Measurements from ENCODE around the gene EPHB2. TPM values are rescaled to one million over a fixed set of nuclear protein-coding genes. Genes with fewer than 3 reads are reported as not detected.

Gene EPHB2
- total RNA-seq, 4 donors from 2014 or later, result 0.08 to 3.4 (median 1.9) TPM

- Histone ChIP-seq H3K27me3 (peaks cover 0 to 87% (median 0%) of the 10 kb centered on the region in 4 donors), H3K36me3 (no peaks in the 10 kb centered on the region), H3K9me3 (no peaks in the 10 kb centered on the region), H3K27ac (no peak overlapping the region), H3K4me1 (peaks cover 12 to 21% (median 17%) of the 10 kb centered on the region in 3 donors), H3K4me3 (no peak overlapping the region)
- 84% methylated on average over 2 of the region's 3 CpGs; no CpG with 5 or more reads in 1 of the 2 donors for WGBS, 2 donors
- intact Hi-C loops (cut with DNase I), result no loop called here
- no peak for DNase-seq
- TF ChIP-seq POLR2A (IDR thresholded peaks at IDR 0.05), result no peak
- TF ChIP-seq CTCF (IDR thresholded peaks at IDR 0.05), result no peak
Measured at GRCh38 chr1:22798083-22798482, 87.4 kb downstream of the EPHB2 start.

- H3K27ac ChIP-seq, result no peak overlapping the region
- H3K27me3 ChIP-seq, result peaks cover 0 to 78% (median 0%) of the 10 kb centered on the region in 4 donors
- no peak for DNase-seq
- H3K9me3 ChIP-seq, result no peaks in the 10 kb centered on the region
- H3K36me3 ChIP-seq, result no peaks in the 10 kb centered on the region
- intact Hi-C loops (cut with DNase I), result no loop called here
- TF ChIP-seq POLR2A (IDR thresholded peaks at IDR 0.05) (no peak), CTCF (IDR thresholded peaks at IDR 0.05) (no peak)
- no peak overlapping the region for H3K4me3 ChIP-seq
- peaks cover 7 to 24% (median 9%) of the 10 kb centered on the region in 3 donors for H3K4me1 ChIP-seq
- whole genome bisulfite sequencing, 2 donors, result 74 to 80% methylated on average over 2 to 3 of the region's 16 CpGs
Measured at GRCh38 chr1:22799971-22800370, 89.3 kb downstream of the EPHB2 start.

- no peak for TF ChIP-seq CTCF (IDR thresholded peaks at IDR 0.05)
- TF ChIP-seq POLR2A (IDR thresholded peaks at IDR 0.05), result no peak
- intact Hi-C loops (cut with DNase I), result no loop called here
- DNase-seq, result no peak
- H3K4me3 ChIP-seq, result no peak overlapping the region
- H3K27me3 ChIP-seq, result peaks cover 0 to 85% (median 0%) of the 10 kb centered on the region in 4 donors
- peaks cover 0 to 22% (median 2%) of the 10 kb centered on the region in 3 donors for H3K4me1 ChIP-seq
- H3K27ac ChIP-seq, result no peak overlapping the region
- 90 to 91% methylated on average over 5 to 8 of the region's 8 CpGs for WGBS, 2 donors
- H3K9me3 ChIP-seq, result no peaks in the 10 kb centered on the region
- no peaks in the 10 kb centered on the region for H3K36me3 ChIP-seq
Measured at GRCh38 chr1:22800629-22801028, 90.0 kb downstream of the EPHB2 start.

- 86% methylated on average over 5 of the region's 9 CpGs; no CpG with 5 or more reads in 1 of the 2 donors for WGBS, 2 donors
Measured at GRCh38 chr1:22801347-22801746, 90.7 kb downstream of the EPHB2 start.

GRCh38 chr1:22801761-22802160 lies 91.1 kb downstream of the EPHB2 start:
- DNase-seq, result no peak
- Histone ChIP-seq H3K36me3 (no peaks in the 10 kb centered on the region), H3K27ac (no peak overlapping the region), H3K27me3 (peaks cover 0 to 85% (median 0%) of the 10 kb centered on the region in 4 donors), H3K4me1 (peaks cover 0 to 24% (median 0%) of the 10 kb centered on the region in 3 donors), H3K9me3 (no peaks in the 10 kb centered on the region), H3K4me3 (no peak overlapping the region)
- 66 to 95% methylated on average over 4 to 13 of the region's 19 CpGs for WGBS, 2 donors
- intact Hi-C loops (cut with DNase I), result no loop called here
- TF ChIP-seq CTCF (IDR thresholded peaks at IDR 0.05) (no peak), POLR2A (IDR thresholded peaks at IDR 0.05) (no peak)

More at GRCh38 chr1:22801347-22801746, 90.7 kb downstream of the EPHB2 start:
- no peak for TF ChIP-seq POLR2A (IDR thresholded peaks at IDR 0.05)
- TF ChIP-seq CTCF (IDR thresholded peaks at IDR 0.05), result no peak
- no peak for DNase-seq
- Histone ChIP-seq H3K4me1 (peaks cover 0 to 20% (median 0%) of the 10 kb centered on the region in 3 donors), H3K36me3 (no peaks in the 10 kb centered on the region), H3K4me3 (no peak overlapping the region), H3K27me3 (peaks cover 0 to 85% (median 0%) of the 10 kb centered on the region in 4 donors), H3K27ac (no peak overlapping the region), H3K9me3 (no peaks in the 10 kb centered on the region)
- intact Hi-C loops (cut with DNase I), result no loop called here
